GM21737 (cell line): Measurements from ENCODE around the gene KIF6.

Experiments
- ATAC-seq: cut with Tn5 transposase; IDR thresholded peaks from one replicate; pipeline ENCODE4 v1.9.1; 2021; ENCODE audit warnings: mild to moderate bottlenecking, moderate library complexity; ENCODE audit not compliant: unreplicated experiment

KIF6 gene

DNA sequence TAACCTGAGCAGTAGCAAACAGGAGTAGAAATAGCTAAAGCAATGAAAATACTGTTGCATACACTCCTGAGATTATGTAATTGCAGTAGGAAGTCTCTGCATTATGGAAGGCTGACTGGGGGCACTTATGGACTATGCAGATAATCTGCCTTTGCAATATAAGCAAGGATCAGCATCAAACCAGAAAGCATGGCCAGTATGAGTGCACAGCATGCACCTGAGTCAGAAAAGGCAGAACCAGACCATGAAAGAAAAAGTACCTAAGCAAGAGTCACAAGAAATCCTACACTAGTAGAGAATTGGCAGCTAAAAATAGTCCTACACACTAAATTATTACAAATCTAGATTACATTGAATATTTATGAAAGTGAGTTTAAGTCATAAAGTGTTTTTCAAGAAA is 164.3 kb downstream of the KIF6 start:
- ATAC-seq = no peak

DNA sequence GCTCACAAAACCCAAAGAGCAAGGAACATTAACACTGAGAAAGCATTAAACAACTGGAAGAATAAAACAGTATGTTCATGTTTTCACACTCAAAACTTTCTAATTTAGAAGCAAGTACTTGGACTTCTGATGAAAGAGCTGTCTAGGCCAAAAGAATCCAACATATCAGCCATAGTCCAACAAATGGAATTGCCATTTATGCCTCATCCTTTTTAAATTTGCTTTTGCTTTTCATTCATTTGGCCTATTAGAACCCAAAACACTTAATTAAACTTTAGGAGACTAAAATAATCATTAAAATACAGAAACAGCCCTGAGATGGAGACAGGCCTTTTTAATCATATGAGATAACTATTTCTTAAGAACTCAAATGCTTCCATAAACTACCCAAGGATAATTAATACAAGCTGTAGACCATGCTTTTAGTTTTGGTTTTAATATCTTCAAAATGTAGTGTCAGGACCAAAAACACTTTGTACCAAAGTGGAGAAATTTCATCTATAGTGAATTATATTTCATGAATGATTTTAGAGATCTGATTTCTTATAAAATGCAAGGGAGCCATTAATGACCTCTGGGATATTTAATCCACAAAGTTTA is 166.5 kb downstream of the KIF6 start:
- ATAC-seq = no peak

DNA sequence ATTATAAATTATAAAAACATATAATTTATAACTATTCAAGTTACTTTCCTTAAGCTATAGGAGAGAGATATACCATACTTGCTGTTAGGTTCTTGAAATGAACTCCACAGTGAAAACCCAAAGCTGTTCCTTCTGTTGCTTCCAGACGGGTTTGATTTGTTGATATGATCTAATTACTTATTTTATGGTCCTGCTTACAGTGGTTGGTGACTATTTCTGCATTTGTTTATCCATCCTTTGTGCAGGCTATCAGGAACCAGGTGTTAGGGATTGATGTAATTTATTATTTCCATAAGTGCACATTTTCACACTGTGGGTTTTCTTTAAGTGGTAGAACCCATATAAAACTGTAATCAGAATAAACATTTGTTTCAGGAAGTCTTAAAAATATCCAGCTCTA is 167.1 kb downstream of the KIF6 start:
- ATAC-seq = no peak

DNA sequence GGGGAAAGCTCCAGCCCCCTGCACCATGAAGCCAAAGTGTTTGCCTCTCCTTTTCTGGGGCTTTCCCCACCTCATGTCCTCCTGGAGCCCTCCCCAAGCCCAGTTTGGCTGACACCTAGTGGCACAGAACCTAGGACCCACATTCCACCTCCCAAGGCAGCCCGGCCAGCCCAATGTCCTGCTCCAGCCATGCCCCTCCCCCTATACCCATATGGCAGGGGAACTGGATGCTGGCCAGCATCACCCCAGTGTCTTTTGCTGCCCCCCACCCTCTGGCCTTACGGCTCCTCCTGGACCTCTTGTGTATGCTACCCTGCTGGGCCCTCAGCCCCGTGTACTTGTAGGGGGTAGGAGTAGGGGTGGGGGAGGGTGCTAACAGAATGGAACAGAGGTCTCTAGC is 170.1 kb downstream of the KIF6 start:
- ATAC-seq = no peak

DNA sequence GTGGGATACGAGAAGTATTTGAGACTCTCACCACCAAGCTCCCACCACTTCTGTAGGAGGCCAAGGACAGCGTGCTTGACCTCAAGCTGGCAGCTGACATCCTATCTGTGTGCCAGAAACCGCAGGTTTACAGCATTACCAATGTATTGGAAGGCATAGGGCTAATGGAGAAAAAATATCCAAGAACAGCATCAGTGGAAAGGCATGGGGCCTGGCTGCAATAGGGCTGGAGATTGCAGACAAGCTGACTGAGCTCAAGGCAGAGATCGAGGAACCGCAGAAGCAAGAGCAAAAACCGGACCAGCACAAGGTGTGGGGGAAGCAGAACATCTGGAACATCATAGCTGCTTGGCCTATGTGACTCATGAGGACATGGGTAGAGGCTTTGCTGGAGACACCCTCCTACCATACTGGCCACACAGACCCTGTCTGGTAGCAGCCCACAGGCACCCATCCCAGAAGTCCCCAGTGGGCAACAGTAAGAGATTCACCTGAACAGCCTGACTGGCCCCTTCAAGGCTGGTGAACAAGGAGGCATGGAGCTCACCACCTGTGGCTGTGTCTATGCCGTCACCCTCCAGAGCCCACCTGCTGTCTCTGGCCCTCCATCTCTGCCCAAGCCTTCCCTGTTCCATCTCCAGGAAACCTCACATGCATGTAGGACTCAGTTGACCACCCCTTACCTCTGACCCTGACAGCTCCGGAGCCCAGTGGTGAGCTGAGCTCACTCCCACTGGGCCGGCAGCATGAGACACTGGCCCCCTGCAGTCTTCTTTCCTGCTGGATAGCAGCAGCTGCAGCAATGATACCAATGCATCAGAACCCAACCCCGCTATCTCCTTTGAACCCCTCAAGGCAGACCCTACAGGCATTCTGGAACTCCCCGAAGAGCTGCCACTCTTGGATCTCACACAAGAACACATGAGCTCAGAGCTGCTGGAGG is 171.1 kb downstream of the KIF6 start:
- ATAC-seq = no peak

DNA sequence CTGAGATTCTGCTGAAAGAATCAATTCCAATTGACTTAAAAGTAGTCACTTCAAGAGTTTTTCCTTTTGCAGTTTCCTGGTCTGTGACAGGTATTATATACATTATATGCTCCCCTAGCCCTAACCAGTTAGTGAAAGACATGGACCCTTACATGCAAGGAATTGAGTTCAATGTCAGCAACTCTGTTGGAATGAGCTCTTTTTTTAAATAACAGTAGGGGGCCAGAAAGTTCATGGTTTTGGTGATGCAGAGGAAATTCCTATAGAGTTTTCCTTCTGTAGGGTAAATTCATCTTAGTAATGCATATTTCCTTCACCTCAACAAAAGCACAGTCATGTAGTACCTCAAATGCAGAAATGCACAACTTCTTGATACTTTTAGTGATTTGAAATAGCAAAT is 172.2 kb downstream of the KIF6 start:
- no peak for ATAC-seq

DNA sequence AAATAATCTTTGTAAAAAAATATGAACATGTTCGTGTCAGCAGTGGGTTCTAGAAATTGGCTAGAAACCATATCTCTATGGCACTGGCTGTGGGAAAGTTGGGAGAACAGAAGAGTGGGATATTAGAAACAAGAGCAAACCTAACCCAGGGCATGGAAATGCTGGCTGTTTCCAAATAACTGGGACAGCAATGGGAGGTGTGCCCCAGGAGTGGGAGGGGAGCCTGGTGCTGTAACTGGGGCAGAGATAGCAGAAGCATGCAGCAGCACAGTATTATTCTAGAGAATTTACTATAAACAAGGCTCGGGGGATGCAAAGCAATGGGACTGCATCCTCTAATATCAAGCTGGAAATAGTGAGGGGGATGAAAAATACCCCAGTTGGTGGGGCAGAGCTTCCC is 175.0 kb downstream of the KIF6 start:
- no peak for ATAC-seq

DNA sequence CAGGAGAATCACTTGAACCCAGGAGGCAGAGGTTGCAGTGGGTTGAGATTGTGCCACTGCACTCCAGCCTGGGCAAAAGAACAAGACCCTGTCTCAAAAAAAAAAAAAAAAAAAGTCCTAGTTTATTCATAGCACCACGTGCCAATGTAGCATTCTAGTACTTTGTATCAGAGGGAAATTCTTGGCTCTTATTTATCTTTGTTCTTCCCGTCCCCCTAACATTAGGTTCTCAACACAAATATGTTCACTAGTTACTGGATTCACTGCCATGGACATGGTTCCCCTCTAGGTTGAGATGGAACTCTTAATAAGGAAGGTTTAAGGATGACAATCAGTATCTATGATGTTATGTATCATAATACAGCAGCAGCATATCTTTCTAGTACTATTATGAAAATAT is 178.5 kb downstream of the KIF6 start:
- no peak for ATAC-seq

DNA sequence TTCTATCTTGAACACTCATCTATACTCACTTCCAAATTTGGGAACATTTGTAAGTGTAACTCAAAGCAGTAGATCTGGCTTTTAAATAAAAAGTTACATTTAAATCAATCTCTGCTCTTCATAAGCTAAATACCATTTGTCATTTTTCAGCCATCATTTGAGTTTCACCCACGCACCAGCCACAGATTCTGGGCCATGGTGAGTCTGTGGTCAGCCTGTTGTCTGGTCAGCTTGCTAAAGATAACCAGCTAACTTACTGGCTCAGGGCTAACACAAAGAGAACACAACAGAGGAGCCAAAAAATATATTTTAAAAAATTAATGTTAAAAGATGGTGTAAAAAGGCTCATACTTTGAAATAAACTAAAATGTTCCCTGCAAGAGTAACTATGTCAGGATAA is 181.3 kb downstream of the KIF6 start:
- ATAC-seq = no peak

DNA sequence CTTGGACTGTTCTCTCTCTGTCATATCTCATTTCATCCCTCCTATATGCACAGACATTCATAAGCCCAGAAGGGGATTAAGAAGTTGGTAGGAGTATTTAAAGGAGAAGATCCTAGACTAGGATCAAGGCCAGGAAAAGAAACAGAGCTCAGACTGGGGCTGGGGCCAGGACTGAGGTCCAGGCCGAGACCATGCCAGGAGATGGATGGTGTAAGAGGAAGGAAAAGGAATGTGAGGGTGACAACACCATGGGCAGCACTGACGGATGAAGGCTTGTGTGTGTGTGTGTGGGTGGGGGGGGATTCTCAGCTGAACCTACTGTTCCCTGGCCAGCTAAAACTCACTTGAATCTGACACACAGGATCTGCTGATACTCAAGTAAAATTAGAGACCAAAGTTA is 182.1 kb downstream of the KIF6 start:
- no peak for ATAC-seq

DNA sequence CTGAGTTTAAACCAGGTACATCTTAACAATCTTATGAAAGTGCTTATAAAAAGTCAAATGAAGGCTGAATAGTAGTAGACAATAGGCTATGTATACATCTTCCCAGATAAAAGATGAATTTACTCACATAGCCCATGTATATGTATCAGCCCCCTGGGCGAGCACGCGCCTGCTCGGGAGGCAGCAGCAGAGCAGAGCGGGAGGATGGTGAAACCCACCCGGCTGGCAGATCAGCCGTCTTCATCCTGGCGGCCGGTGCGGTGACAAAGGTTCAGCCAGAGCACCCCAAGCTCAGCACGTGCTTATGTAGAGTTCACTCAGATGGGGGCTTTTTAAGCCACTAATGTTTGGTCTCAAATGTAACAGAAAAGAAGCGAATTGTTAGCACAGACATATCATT is 184.8 kb downstream of the KIF6 start:
- no peak for ATAC-seq

DNA sequence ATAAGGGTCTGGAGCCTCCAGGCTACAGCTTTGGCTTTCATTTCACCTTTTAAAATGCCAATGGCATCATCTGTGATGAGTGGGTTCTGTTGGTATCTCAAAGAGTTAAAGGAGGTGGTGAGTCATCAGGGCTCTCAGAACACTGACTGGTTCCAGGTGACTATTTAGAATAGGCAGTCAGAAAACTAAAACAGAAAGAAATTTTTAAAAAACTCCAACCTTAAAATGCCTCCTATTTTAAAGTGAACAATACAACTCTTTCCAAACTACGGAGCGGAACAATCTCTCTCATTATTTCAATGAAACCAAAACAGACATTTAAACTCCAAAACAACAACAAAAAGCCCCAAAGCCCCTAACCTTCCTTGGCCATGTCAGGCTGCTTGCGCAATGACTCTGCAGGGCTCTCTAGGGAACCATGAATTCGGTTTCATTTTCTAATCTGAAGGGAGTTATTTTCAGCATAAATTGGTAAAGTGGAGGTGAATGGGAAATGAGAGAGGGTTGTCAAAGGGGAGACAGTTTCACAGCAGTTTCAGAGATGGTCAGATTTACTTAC is 194.9 kb downstream of the KIF6 start:
- peak; percentile 95 for ATAC-seq

DNA sequence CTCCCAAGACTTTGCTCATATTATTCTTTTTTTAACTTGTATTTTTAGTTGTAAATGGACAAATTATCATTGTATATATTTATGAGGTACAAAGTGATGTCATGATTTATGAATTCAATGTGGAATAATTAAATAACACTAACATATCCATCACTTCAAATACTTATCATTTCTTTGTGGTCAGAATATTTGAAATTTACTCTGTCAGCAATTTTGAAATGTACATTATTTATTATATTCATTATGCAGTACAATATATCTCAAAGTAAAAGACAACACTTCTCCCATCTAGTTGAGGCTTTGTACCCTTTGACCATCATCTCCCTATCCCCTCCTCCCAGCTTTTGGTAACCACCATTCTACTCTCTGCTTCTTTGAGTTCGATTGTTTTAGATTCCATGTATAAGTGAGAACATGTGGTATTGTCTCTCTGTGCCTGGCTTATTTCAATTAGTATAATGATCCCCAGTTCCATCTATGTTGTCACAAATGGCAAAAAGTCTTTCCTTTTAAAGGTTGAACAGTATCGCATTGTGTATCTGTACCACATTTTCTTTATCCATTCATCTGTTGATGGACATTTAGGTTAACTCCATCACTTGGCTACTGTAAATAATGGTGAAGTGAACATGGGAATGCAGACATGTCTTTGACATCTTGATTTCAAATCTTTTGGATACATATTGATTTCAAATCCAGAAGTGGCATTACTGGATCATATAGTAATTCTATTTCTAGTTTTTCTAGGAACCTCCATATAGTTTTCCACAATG is 197.2 kb downstream of the KIF6 start:
- no peak for ATAC-seq

DNA sequence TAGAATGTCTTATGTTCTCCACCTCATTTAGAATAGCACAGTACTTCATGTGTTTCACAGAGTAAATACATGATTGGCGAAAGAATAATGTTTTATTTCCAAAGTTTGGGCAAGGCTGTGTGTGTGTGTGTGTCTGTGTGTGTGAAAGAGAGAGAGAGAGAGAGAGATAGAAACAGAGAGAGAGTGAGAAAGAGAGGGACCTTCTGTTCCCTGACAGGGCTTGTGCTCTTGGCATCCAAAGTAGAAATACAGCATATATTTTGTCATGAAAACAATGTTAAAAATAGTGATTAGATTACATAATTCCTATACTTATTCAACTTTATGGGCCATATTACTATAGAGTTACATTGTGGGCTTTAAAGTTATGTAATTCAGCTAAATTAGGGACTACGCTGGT is 201.2 kb downstream of the KIF6 start:
- no peak for ATAC-seq

DNA sequence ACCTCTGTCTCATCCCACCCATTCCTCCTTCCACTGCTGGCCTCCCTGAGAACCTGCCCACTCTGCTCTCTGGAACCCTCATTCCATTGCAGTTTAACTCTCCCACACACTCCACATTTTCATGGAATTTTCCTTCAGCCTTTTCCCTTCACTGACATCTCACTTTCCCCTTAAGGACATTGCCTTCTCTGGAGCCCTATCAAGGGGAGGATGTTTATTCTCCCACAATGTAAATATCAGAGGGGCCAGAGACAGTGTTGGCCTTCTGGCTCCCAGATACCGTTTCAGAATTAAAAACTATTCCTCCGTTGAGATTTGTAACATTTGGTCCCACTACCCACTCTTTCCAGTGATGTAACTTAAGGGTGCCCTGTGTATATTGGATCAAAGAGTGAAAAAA is 203.2 kb downstream of the KIF6 start:
- no peak for ATAC-seq

DNA sequence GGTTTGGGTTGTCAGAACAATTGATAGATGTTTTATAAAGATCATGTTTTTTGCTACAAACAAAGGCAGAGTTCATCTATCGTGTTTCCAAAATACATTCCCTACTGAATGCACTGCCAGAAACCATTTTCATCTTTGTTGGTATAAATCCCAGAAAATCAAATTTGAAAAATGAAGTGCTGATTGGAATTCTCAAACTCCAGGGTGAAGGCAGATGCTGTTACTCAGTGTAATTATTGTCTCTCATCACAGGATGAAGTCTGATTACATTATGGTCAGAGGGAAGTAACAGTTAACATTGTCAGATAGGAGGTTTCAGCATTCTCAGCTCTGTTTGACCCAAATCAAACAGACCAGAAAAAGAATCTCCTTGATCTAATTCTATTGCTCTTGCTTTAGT is 204.3 kb downstream of the KIF6 start:
- ATAC-seq = no peak

DNA sequence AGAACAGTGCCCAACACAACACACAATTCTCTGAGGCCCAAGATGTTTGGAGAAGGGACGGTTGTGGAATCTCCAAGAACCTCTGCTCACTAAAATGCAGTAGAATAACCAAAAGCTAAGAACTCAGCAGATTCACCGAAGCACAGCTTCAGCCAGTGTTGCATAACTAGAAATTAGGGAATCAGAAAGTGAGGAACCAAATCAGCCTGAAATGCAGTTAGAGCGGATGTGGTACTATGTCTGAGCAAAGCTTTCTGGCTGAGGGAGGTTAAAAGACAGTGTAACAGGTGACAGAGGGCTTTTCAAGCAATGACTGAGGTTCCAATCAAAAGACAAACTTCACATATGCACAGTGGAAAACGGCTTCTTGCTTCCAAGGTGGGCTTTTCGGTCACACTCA is 204.8 kb downstream of the KIF6 start:
- ATAC-seq = no peak

DNA sequence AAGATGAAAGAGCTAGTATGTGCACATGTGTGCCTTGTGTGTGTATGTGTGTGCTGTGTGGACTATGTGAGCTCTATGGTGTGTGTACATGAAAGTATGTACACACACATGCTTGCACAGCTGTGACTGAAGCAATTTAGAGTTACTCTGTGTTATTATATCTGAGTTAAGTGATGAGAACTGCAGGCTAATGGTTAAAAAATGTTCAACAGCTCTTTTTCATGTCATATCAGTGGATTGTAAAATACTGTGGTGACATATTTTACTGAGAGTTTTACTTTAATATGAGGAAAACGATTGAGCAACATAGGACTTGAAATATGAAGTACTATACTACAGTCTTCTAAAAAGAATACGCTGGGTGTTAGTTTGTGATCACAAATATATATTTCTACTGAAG is 207.0 kb downstream of the KIF6 start:
- ATAC-seq = no peak

DNA sequence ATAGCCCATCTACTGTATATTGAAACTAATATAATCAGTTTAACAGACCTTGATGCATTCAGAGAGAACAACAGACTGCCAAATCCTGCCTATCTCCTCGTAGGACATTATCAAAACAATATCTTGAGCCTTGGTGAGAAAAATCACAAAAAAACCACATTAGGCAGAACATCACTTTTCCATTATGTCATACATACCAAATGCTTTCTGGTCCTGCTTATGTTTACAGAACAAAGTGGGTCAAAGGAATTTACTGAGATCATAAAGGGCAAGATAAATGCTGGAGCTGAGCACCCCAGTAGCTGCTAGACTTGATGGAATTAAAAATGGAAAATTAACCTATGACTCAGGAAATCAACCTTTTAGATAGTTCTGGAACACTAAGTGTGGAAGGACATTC is 207.5 kb downstream of the KIF6 start:
- ATAC-seq = no peak

DNA sequence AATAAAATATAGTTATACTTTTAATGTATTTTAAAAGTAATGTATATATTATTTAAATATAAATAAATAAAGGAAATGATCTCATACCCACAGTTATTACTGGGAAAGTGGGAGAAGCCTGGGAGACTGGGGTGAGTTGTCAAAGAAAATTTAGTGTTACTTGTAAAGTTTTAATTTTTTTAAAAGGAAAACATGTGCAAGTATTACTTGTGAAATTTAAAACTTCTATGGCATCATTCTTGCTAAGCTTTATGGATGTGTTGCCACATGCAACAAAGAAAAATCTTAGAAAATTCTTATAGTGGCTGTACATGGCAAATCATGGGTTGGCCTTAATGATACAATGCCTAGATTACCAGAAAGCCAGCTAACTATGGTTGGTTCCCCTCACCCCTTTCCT is 208.7 kb downstream of the KIF6 start:
- ATAC-seq = no peak

DNA sequence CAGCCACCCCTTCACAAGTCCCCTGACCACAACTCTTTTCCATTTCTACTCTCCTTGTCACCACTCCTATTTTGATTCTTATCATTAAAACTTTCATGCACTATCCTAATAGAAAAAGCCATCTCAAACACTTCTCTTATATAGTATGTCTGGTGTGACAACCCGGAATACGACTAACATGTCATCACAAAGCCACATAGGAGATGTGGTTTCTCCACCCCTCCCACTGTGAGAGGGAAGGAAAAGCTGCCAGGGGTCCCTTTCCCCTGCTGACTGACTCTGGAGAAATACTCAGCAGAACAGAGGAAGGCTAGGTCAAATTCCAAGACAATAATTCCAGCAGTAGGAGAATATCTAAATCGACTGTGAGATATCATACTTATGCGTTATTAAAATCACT is 209.7 kb downstream of the KIF6 start:
- no peak for ATAC-seq

DNA sequence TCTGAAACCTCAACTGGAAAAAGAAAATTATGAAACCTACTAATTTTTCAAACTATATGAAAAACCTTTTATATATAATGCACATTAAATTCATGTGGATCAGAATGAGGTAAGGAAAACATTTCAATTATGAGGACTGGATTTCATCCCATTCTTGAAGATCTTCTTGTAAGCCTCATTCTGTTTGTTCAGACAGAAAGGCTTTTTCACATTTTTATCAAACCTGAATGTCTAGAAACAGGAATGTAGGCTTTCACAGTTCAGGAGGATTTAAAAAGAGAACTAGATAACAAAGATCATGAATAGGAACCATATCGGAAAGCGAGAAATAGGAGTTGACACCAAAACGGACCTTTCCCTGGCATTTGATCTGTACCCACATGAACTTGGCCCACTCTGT is 210.2 kb downstream of the KIF6 start:
- no peak for ATAC-seq
